SK-MEL-5 (cell line): ENCODE data around the gene CACTIN. TPM values are rescaled to one million over a fixed set of nuclear protein-coding genes. Genes with fewer than 3 reads are reported as not detected.
"Not testable (repeated sequence)": the region's sequence is repeated elsewhere in the genome, so short reads cannot be mapped to it uniquely, and the experiment has no call there.

Source experiments
- DNase-seq: peaks from one replicate; pipeline ENCODE4 v3.0.0-alpha.2; 2016; ENCODE audit warnings: low read depth, low spot score
- in situ Hi-C: cut with HindIII; loops from 2 replicates; pipeline ENCODE4 v1.10.0; 2016; ENCODE audit warnings: low sequenced_read_pairs, high pct_unique_total_duplicates, low pct_unique_long_range_greater_than_20kb
- total RNA-seq: library from RNA; depleted of rRNA; stranded (reverse); fragments of >200 nt; shearing (Covaris generic); gene quantifications from 2 replicates; pipeline ENCODE4 v1.2.3, GENCODE V29; 2014

Gene CACTIN
- total RNA-seq, 1 experiment from 2014 or later = 16.6 TPM

DNA sequence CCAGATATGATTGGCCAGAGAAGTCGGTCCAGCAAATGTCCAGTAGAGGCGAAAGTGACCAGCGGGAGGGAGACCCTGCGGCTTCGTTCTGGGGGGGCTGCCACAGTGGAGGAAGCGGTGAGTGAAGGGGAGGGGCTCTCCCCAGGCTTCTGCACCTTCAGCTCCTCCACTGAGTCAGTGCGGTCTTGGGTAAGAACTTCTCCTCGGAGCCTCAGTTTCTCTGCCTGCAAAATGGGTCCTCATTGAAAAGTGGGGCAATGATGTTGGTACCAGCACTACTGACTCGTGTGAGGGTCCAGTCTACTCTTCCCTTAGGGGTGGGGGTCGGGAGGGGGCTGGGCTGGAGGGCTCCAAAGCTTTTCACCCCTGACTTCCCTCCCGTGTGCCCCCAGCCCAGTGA lies 37.2 kb downstream of the CACTIN start:
- in situ Hi-C loops = no loop called here
- no peak for DNase-seq

DNA sequence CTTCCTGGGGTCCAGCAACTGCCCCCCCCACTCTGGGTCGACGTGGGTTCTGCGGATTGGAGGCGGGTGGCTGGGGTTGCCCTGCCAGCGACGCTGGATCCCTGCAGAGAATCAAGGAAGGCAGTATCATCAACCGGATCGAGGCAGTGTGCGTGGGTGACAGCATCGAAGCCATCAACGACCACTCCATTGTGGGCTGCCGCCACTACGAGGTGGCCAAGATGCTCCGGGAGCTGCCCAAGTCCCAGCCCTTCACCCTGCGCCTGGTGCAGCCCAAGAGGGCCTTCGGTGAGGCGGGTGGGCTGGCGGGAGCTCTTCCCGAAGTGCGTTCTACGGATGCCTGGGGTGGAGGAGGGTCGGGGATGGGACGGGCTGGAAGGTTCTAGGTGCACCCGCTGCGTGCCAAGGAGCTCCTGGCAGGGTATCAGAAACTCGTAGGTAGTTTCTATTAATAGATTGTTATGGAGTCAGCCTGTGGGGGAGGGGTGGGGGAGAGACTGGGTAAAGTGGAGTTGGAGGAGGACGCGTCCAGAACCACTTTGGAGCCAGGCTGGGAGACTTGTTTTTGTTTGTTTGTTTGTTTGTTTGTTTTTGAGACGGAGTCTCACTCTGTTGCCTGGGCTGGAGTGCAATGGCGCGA lies 39.8 kb downstream of the CACTIN start:
- in situ Hi-C loops = no loop called here
- DNase-seq = no peak

DNA sequence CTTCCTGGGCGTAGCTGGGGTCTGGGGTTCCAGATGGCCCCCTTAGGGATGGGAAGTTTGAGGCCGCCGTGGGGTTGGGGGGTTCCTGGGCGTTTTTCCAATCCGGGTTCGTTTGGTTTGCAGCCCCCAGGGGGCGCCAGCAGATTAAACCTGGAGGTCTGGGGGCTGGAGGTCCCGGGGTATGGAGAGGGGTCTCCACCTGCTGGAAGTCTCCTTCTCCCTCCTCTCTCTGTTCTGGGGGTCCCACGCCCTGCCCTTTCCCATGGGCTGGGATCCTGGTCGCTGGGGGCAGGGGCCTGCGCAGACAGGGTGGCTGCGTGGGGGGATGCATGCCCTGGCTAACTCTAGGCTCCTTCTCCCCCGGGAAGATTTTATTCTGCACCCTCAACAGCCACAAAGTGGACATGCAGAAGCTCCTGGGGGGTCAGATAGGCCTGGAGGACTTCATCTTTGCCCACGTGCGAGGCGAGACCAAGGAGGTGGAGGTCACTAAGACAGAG lies 40.4 kb downstream of the CACTIN start:
- no peak for DNase-seq
- in situ Hi-C loops = no loop called here

DNA sequence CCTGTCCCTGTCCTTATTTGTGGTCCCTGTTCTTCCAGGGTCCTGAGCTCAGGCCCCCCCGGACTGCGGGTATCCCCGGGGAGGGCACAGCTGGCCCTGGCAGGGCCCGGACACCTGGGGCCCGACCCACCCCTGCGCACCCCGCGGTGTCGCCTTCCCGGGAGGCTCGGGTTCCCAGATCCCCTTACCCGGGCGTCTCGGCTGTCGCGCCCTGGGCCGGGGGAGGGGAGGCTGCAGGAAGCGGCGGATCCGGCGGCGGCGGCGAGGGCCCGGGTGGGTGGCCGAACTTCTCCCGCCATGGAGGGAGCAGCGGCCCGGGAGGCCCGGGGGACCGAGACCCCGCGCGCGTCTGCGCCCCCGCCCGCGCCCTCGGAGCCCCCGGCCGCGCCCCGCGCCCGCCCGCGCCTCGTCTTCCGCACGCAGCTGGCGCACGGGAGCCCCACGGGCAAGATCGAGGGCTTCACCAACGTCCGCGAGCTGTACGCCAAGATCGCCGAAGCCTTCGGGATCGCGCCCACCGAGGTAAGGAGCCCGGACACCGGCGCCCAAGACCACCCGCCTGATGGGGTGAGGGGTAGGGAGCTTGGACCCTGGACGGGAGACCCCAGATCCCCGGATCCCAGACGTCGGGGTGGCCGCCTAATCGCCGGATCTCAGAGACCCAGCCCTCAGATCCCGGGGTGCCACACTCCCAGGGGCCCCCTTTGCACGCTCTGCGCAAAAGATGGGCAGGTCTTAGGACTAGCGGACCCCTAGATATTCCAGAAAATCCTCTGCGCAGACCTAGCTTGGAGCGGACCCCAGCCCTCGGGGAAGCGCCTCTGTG lies 41.1 kb downstream of the CACTIN start, which contains the start of gene GIPC3:
GIPC3 (plus strand) TSS at position 178 of the 826 bp plus-strand sequence; CDS start at position 298, 120 bp downstream.
- DNase-seq = no peak

DNA sequence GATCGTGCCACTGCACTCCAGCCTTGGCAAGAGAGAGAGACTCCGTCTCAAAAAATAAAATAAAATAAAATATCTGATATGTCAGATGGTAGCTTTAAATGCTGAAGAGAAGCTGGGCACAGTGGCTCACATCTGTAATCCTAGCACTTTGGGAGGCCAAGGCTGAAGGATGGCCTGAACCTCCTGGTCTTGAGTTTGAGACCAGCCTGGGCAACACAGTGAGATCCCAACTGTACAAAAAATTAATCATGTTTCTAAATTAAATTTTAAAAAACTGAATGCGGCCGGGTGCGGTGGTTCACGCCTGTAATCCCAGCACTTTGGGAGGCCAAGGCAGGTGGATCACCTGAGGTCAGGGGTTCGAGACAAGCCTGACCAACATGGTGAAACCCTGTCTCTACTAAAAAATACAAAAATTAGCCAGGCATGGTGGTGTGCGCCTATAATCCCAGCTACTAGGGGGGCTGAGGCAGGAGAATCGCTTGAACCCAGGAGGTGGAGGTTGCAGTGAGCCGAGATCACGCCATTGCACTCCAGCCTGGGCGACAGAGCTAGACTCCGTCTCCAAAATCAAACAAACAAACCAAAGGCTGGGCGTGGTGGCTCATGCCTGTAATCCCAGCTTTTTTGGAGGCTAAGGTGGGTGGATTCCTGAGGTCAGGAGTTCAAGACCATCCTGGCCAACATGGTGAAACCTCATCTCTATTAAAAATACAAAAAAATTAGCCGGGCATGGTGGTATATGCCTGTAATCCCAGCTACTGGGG lies 42.4 kb downstream of the CACTIN start:
- DNase-seq, in situ Hi-C loops: not testable (repeated sequence)

More for the DNA sequence above, 41.1 kb downstream of the CACTIN start, which contains the start of gene GIPC3:
- in situ Hi-C loops = no loop called here

DNA sequence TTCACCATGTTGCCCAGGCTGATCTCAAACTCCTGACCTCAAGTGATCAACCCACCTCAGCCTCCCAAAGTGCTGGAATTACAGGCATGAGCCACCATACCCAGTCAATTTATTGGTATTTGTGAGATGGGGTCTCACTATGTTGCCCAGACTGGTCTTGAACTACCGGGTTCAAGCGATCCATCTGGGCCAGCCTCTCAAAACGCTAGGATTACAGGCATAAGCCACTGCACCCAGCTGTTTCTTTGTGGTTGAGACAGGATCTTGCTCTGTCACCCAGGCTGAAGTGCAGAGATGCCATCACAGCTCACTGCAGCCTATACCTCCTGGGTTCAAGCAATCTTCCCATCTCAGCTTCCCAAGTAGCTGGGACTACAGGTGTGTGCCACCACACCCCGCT lies 44.8 kb downstream of the CACTIN start:
- DNase-seq, in situ Hi-C loops: not testable (repeated sequence)

DNA sequence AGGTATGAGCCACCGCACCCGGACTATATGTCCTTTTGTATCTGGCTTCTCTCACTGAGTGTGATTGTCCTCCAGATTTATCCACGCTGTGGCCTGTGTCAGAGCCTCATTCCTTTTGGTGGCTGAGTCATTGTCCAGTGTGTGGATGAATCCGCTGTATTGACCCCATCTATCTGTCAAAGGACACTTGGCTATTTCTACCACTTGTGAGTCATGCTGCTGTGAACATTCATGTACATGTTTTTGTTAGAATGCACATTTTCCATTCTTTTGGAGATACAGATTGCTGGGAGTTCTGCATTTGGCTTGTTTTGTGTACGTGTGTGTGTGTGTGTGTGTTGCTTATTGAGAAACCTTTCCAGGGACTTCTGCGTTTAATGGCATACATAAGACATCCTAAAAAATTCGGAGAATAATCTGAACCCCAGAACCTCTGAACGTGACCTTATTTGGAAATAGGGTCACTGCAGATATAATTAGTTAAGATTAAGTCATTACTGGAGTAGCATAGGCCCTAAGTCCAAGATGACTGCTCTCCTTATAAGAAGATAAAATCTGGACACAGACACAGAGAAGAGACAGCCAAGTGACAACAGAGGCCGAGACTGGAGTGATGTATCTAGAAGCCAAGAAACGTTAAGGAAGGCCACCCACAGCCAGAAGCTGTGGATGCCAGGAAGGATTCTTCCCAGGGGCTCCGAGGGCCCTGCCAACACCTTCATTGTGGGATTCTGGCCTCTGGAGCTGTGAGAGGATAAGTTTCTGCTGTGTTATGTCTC lies 46.2 kb downstream of the CACTIN start:
- in situ Hi-C loops = no loop called here
- DNase-seq = peak; percentile 55

DNA sequence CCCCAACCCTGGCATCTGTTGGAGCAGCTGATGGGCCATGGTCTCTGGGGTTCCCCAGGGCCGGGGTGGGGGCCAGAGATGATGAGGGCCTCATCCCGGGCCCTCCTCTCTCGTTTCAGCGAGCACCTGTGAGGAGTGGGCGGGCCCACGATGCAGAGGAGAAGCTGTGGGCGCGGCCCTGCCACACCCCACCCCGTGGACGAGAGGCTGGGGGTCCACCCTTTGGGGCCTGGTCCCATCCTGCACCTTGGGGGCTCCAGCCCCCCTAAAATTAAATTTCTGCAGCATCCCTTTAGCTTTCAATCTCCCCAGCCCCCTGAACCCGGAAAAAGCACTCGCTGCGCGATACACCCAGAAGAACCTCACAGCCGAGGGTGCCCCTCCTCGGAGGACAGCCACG lies 48.2 kb downstream of the CACTIN start:
- no peak for DNase-seq
- in situ Hi-C loops = no loop called here

DNA sequence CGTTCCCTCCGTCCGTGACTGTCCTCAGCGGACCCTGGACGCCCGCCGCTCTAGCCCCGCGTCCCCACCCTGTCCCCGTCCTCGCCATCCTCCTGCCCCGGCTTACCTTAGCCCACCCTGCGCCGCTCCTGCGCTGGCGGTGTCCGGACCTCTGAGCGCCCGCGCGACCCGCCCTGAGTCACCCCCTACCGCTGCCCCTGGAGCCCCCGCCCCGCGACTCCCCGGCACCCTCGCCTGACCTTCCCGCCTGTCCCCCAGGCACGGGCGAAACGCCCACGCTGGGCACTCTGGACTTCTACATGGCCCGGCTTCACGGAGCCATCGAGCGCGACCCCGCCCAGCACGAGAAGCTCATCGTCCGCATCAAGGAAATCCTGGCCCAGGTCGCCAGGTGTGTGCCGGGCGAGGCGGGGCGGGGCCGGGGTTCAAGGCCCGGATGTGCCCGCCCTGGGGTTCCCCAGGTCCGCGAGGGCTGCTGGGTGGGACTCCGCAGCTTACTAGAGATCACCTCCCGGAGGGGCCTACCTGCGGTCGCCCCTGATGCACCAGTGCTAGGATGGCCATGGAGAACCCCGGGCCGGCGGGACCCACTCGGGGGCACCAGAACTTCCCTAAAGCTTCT lies 48.8 kb downstream of the CACTIN start:
- DNase-seq = no peak
- in situ Hi-C loops = no loop called here

DNA sequence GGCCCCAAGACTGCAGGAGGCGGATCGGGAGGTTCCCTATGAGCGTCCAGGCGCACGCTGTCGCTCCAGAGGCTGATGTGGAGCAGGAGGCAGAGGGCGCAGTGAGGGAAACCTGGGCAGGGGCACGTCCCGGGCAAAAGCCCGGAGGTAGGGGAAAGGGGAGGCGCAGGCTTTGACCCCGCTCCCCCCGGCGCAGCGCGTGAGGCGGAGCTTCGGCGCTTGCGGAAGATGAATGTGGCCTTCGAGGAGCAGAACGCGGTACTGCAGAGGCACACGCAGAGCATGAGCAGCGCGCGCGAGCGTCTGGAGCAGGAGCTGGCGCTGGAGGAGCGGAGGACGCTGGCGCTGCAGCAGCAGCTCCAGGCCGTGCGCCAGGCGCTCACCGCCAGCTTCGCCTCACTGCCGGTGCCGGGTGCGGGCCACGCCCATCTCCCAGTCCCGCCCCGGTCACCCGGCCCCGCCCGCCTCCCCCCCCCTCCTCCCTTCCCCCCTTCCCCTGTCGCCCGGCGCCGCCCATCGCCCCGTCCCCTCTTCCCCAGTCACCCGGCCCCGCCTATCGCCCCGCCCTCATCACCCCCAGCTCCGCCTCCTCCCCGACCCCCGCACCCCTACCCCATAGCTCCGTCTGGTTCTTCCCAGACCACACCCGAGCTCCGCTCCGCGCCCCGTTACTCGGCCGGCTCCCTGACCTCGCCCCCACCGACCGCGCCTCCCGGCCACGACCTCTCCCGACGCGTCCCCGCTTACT lies 49.7 kb downstream of the CACTIN start:
- peak; percentile 73 for DNase-seq
- in situ Hi-C loops = no loop called here

DNA sequence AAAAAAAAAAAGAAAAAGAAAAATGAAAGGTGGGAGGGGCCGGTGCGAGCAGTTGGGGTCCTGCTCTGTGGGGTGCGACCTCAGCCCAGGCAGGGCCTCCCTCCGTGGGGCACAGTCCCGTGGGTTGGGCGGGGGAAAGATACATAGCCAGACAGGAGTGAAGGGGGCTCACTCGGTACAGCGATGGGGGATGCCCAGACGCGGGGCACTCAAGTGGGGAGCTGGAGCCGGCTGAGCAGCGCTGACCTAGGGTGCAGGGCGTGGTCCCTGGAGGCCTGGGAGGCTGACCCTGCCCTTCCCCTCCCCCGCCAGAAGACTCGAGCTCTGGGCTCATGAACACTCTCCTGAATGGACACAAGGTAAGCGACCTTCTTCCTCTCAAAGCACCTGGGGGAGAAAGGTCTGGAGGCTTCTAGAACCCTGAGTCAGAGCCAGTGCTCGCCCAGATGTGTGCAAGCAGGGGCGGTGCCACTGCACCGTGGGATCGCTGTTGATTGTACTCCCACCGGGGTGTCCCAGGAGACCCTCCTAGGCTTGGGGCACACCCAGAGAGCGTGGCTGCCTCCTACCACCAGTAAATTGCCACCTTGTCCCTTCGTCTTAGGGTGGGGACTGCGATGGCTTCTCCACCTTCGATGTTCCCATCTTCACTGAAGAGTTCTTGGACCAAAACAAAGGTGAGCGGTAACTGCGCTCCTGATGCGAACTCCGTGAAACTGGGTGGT lies 50.5 kb downstream of the CACTIN start:
- DNase-seq = no peak
- in situ Hi-C loops = no loop called here

DNA sequence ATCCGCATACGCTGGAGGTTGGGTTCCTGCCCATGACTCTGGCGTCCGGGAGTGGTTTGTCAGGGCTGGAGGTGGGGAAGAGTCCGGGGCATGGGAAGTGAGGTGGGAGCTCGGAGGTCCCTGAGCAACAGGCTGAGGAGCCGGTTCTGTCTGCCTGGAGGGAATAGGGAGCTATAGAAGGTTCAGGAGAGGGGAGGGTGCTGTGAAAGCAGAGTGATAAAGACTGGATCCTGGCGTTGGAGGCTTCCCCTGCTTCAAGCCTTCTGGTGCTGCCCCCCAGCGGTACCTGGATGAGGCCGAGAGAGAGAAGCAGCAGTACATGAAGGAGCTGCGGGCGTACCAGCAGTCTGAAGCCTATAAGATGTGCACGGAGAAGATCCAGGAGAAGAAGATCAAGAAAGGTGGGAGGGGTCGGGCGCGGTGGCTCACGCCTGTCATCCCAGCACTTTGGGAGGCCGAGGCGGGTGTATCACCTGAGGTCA lies 51.3 kb downstream of the CACTIN start:
- DNase-seq = peak; percentile 85
- in situ Hi-C loops = no loop called here

DNA sequence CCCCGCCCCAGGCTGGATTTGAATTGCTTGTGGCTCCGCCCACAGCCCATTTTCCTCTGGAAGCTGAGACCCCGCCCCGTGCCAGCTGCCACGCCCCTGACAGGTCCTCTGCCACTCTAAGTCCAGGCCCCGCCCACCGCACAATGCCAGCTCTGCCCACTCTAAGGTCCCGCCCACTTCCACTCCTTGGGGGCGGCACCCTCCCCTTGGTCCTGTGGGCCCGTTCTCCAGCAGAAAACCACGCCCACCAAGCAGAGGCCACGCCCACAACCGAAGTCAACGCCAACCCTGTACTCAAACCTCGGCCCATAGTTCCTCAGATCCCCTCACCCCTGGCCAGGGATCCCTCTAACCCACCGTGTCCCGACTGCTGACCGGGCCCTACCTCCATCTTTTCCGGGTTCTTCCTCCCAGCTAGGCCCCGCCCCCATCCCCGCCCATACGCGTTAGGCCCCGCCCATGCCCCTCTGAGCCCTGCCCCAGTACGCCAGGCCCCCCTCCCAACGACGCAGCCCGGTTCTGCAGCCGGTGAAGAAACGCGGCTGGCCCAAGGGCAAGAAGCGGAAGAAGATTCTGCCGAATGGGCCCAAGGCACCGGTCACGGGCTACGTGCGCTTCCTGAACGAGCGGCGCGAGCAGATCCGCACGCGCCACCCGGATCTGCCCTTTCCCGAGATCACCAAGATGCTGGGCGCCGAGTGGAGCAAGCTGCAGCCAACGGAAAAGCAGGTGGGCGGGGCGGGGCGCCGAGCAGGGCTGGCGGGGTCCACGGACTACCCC lies 52.5 kb downstream of the CACTIN start:
- peak; percentile 98 for DNase-seq
- in situ Hi-C loops = no loop called here

DNA sequence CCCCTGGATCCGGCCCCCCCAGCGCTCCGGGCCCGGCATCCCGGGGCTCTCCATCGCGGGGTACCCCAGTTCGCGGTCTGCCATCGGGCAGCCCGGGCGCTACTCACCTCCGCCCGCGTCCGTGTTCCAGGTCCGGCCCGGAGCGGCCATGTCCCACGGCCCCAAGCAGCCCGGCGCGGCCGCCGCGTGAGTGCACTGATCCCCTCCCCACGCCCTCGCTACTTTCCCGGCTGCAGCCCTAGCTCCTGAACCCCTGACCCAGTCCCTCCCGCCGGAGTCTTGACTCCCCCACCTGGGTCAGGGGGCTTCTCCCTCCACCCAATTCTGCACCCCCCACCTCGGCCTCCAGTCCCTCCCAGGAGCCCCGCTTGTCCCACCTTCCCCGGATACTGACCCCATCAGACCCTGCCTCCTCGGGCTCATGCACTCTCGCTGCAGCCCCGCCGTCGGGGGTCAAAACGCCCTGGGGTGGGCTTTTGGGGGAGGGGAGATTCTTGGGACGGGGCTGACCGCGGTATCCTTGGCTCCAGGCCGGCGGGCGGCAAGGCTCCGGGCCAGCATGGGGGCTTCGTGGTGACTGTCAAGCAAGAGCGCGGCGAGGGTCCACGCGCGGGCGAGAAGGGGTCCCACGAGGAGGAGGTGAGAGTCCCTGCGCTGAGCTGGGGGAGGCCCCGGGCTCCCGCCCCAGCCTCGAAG lies 53.3 kb downstream of the CACTIN start:
- in situ Hi-C loops = no loop called here
- DNase-seq = no peak

DNA sequence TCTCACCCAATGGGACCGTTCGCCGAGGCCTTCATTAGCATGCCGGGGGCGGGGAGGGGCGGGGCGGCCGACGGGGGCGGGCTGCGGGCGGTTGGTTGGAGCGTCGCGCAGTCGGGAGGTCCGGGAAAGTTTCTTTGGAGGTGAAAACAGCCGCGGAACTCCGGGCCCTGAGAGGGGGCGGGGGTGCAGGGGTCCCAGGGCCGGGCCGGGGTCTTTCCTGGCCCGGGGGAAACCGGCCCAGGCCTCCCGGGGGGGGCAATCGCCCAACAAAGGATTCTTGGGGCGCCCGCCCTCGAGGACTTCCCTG lies 53.8 kb downstream of the CACTIN start, which contains the start of gene HMG20B:
HMG20B (plus strand) TSS at position 90 of the 307 bp plus-strand sequence. CDS start 366 bp downstream, outside the sequence.
- no peak for DNase-seq
- in situ Hi-C loops = no loop called here
